Retinal pigment epithelial cell (primary cell): ENCODE results near the gene MBNL1.

Experiments
- DNase-seq: peaks from one replicate; pipeline ENCODE4 v3.0.0-alpha.2; 2010; ENCODE audit warnings: low read depth
- H3K4me3 ChIP-seq: 2 replicates; pipeline ENCODE4 v1.5.1; 2011; ENCODE audit warnings: mild to moderate bottlenecking, low read length, control low read depth, moderate library complexity
- CTCF ChIP-seq: conservative IDR thresholded peaks from 2 replicates; pipeline ENCODE4 v1.5.1; 2011; ENCODE audit warnings: low read depth, low read length, control low read depth, inconsistent platforms

Gene MBNL1

GRCh38 chr3:152443212-152444023, 174.7 kb downstream of the MBNL1 start:
- DNase-seq = no peak
- TF ChIP-seq CTCF = no peak

GRCh38 chr3:152444029-152444641, 175.4 kb downstream of the MBNL1 start:
- TF ChIP-seq CTCF = peak; percentile 64
- DNase-seq = peak; percentile 19

More at GRCh38 chr3:152443212-152444023, 174.7 kb downstream of the MBNL1 start:
- H3K4me3 ChIP-seq = no peak overlapping the region

DNA sequence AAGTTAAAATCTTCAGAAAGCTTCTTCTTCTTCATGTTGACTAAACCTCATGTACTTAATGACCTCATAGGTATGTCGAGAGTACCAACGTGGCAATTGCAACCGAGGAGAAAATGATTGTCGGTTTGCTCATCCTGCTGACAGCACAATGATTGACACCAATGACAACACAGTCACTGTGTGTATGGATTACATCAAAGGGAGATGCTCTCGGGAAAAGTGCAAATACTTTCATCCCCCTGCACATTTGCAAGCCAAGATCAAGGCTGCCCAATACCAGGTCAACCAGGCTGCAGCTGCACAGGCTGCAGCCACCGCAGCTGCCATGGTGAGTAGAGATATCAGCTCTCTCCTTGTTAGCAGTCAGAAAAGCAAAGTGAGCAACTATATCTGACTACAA, 176.5 kb downstream of the MBNL1 start:
- no peak overlapping the region for H3K4me3 ChIP-seq
- DNase-seq = no peak
- TF ChIP-seq CTCF = no peak

More at GRCh38 chr3:152444029-152444641, 175.4 kb downstream of the MBNL1 start:
- H3K4me3 ChIP-seq = no peak overlapping the region

- TF ChIP-seq CTCF = no peak
- no peak overlapping the region for H3K4me3 ChIP-seq
- no peak for DNase-seq
Observed at GRCh38 chr3:152446495-152446894, 177.8 kb downstream of the MBNL1 start.

DNA sequence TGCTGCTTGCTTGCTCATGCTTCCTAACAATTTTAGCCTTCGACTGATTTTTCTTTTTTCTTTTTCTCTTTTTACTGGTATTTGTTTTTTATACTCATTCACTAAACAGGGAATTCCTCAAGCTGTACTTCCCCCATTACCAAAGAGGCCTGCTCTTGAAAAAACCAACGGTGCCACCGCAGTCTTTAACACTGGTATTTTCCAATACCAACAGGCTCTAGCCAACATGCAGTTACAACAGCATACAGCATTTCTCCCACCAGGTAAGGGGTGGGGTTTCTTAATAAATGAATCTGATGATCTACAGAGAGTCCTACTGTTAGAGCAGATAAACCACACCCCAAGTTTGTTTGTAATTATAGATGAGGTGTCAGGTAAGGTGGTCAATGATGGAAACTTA, 178.8 kb downstream of the MBNL1 start:
- H3K4me3 ChIP-seq = no peak overlapping the region
- DNase-seq = no peak
- no peak for TF ChIP-seq CTCF

DNA sequence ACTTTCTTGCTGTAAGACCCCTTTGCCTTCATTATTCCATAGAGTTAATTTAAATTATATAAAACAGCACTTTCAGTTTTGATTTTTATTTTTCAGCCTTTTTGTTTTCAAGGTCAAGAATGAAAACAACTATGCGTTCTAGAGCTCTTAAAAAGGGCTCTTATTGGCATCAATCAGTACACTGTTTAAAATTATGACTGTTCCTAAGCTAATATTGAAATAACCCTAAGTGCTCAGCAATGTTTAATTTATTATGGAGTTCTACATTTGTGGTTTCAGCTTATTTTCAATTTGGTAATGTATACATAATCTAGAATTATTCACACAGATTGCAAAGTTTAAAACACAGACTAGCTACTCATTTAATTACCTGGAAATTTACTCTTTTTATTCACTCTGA, 179.4 kb downstream of the MBNL1 start:
- TF ChIP-seq CTCF = no peak
- no peak overlapping the region for H3K4me3 ChIP-seq
- no peak for DNase-seq

- DNase-seq = no peak
- H3K4me3 ChIP-seq = no peak overlapping the region
- no peak for TF ChIP-seq CTCF
Observed at GRCh38 chr3:152452318-152452717, 183.6 kb downstream of the MBNL1 start.
